Small intestine (tissue), 7 donors: Measurements from ENCODE around the gene ZBTB44. TPM values are rescaled to one million over a fixed set of nuclear protein-coding genes. Genes with fewer than 3 reads are reported as not detected.
A peak's percentile ranks its signal among the peaks of the same experiment; 100 is the strongest.

Experiments
- DNase-seq, 2 donors: peaks; one replicate each; pipeline versions ENCODE4 v3.0.0 to v3.0.0-alpha.2; 2013
- FAIRE-seq: peaks from 2 replicates; lab custom pipeline; 2012; peaks lifted over from hg19 to GRCh38; lab: Jason Lieb, UNC
- H3K27ac ChIP-seq, 3 donors: one replicate each; pipeline ENCODE4 v1.5.1; 2013; ENCODE audit warnings: low read length in 2 of 3, mild to moderate bottlenecking in 2 of 3, control low read depth in 1 of 3, inconsistent platforms in 1 of 3, low read depth in 1 of 3, moderate library complexity in 1 of 3
- H3K27me3 ChIP-seq, 3 donors: one replicate each; pipeline ENCODE4 v1.6.1; 2013; ENCODE audit warnings: low read length in 3 of 3, inconsistent platforms in 1 of 3; ENCODE audit not compliant: control insufficient read depth in 3 of 3, insufficient read depth in 3 of 3
- H3K36me3 ChIP-seq, 3 donors: one replicate each; pipeline ENCODE4 v1.6.1; 2013; ENCODE audit warnings: low read length in 3 of 3, inconsistent platforms in 1 of 3, low read depth in 1 of 3, mild to moderate bottlenecking in 1 of 3, moderate library complexity in 1 of 3; ENCODE audit not compliant: control insufficient read depth in 3 of 3, insufficient read depth in 2 of 3
- H3K4me1 ChIP-seq, 3 donors: one replicate each; pipeline ENCODE4 v1.6.1; 2013; ENCODE audit warnings: low read length in 2 of 3, inconsistent platforms in 1 of 3, low read depth in 1 of 3, mild to moderate bottlenecking in 1 of 3, moderate library complexity in 1 of 3; ENCODE audit not compliant: control insufficient read depth in 3 of 3, insufficient read depth in 2 of 3
- H3K4me3 ChIP-seq, 3 donors: one replicate each; pipeline ENCODE4 v1.5.1; 2013; ENCODE audit warnings: low read length in 3 of 3, control low read depth in 1 of 3, inconsistent platforms in 1 of 3, low read depth in 1 of 3, mild to moderate bottlenecking in 1 of 3, moderate library complexity in 1 of 3
- H3K9me3 ChIP-seq, 2 donors: one replicate each; pipeline ENCODE4 v1.6.1; 2013; ENCODE audit warnings: low read depth in 1 of 2, low read length in 1 of 2; ENCODE audit not compliant: control insufficient read depth in 2 of 2, insufficient read depth in 1 of 2
- WGBS, 3 donors: extraction: QIAGEN DNeasy Blood & Tissue Kit; methylation state at CpG; one replicate each; pipeline ENCODE4 v1.1.7; 2013; 5-methylcytosine and 5-hydroxymethylcytosine counted together
- polyA plus RNA-seq, 4 donors: library from polyadenylated mRNA; stranded (reverse) in 3 of 4; unstranded in 1 of 4; fragments of 200-250 nt in 3 of 4; fragments of 120-200 nt in 1 of 4; gene quantifications; one replicate each; pipeline versions ENCODE4 v1.2.1 to v1.2.3, GENCODE V29; 2013
- donor health status: healthy with polysubstance abuse.
- donor health status: control.
- donor health status: control.
- donor health status: Bipolar disorder and iron deficiency.
- donor health status: healthy.

Gene ZBTB44
- polyA plus RNA-seq, 4 donors: 7.6 to 32.9 (median 10.1) TPM

- FAIRE-seq: no peak
- peak overlapping the region; percentile 89 to 98 (median 92) for H3K27ac ChIP-seq
- no peaks in the 10 kb centered on the region for H3K27me3 ChIP-seq
- peaks cover 0 to 27% (median 0%) of the 10 kb centered on the region in 3 donors for H3K36me3 ChIP-seq
- no peak overlapping the region for H3K4me3 ChIP-seq
- peak; percentile 68 to 80 for DNase-seq
- H3K9me3 ChIP-seq: no peaks in the 10 kb centered on the region
- 13 to 47% (median 30%) methylated on average over 4 of the region's 4 CpGs for WGBS, 3 donors
- peaks cover 10 to 54% (median 14%) of the 10 kb centered on the region in 3 donors for H3K4me1 ChIP-seq
These were observed 134.2 kb downstream of the ZBTB44 start for GRCh38 chr11:130180491-130180890.

GRCh38 chr11:130179396-130180306, 135.1 kb downstream of the ZBTB44 start:
- FAIRE-seq (no peak), DNase-seq (peak; percentile 82 to 90)
- peaks cover 10 to 54% (median 14%) of the 10 kb centered on the region in 3 donors for H3K4me1 ChIP-seq

GRCh38 chr11:130178441-130179339, 136.0 kb downstream of the ZBTB44 start:
- WGBS, 3 donors: 18 to 44% (median 29%) methylated on average over 15 to 16 of the region's 16 CpGs
- no peak for FAIRE-seq

More at GRCh38 chr11:130179396-130180306, 135.1 kb downstream of the ZBTB44 start:
- 18 to 58% (median 31%) methylated on average over 21 of the region's 21 CpGs for WGBS, 3 donors
- H3K9me3 ChIP-seq: peaks cover 0 to 2% of the 10 kb centered on the region in 2 donors
- H3K4me3 ChIP-seq: no peak overlapping the region
- no peaks in the 10 kb centered on the region for H3K27me3 ChIP-seq
- H3K27ac ChIP-seq: peak overlapping the region; percentile 89 to 98 (median 92)
- H3K36me3 ChIP-seq: peaks cover 0 to 26% (median 0%) of the 10 kb centered on the region in 3 donors

GRCh38 chr11:130177782-130178181, 136.9 kb downstream of the ZBTB44 start:
- peaks cover 10 to 49% (median 14%) of the 10 kb centered on the region in 3 donors for H3K4me1 ChIP-seq
- H3K27me3 ChIP-seq: no peaks in the 10 kb centered on the region
- peaks cover 0 to 39% (median 0%) of the 10 kb centered on the region in 3 donors for H3K36me3 ChIP-seq
- FAIRE-seq (no peak), DNase-seq (peak in 1 of 2 donors; percentile 59)
- no peak overlapping the region for H3K4me3 ChIP-seq
- WGBS, 3 donors: 30 to 69% (median 35%) methylated on average over 10 of the region's 10 CpGs
- H3K27ac ChIP-seq: peak overlapping the region; percentile 89 to 98 (median 92)
- H3K9me3 ChIP-seq: peaks cover 0 to 5% of the 10 kb centered on the region in 2 donors

More at GRCh38 chr11:130178441-130179339, 136.0 kb downstream of the ZBTB44 start:
- Histone ChIP-seq H3K9me3 (peaks cover 0 to 5% of the 10 kb centered on the region in 2 donors), H3K27ac (peak overlapping the region; percentile 89 to 98 (median 92)), H3K36me3 (peaks cover 0 to 31% (median 0%) of the 10 kb centered on the region in 3 donors), H3K4me3 (no peak overlapping the region), H3K4me1 (peaks cover 10 to 50% (median 14%) of the 10 kb centered on the region in 3 donors), H3K27me3 (no peaks in the 10 kb centered on the region)
- peak; percentile 56 to 62 for DNase-seq

Other genes starting within 250 kb of the ZBTB44 start
- 100 to 1,000 TPM in 2 of 4 donors, 10 to 100 TPM in 2; 72.7 to 482 (median 138) TPM for gene APLP2, start 245.0 kb downstream of the ZBTB44 start, polyA plus RNA-seq
- gene ST14, start 155.1 kb downstream of the ZBTB44 start, polyA plus RNA-seq: 100 to 1,000 TPM in 3 of 4 donors, 10 to 100 TPM in 1; 97.8 to 259 (median 143) TPM
- 1 to 10 TPM in 1 of 4 donors, under 1 TPM in 1, not detected in 2; 0.95 to 1.9 TPM for gene ADAMTS8, start 113.7 kb upstream of the ZBTB44 start, polyA plus RNA-seq
- 10 to 100 TPM in 1 of 4 donors, 1 to 10 TPM in 1, under 1 TPM in 1, not detected in 1; 0.27 to 13.6 (median 7.2) TPM for gene ADAMTS15, start 133.7 kb upstream of the ZBTB44 start, polyA plus RNA-seq